GM19035 (cell line): ENCODE results near the gene MPRIP.
"Not testable (repeated sequence)": the region's sequence is repeated elsewhere in the genome, so short reads cannot be mapped to it uniquely, and the experiment has no call there.

Experiments
- ATAC-seq: cut with Tn5 transposase; IDR thresholded peaks from one replicate; pipeline ENCODE4 v1.9.1; 2021; ENCODE audit not compliant: unreplicated experiment

Gene MPRIP

GRCh38 chr17:17013828-17014747 lies 28.2 kb upstream of the MPRIP start:
- not testable (repeated sequence) for ATAC-seq

GRCh38 chr17:17014748-17015124 lies 27.5 kb upstream of the MPRIP start:
- not testable (repeated sequence) for ATAC-seq

- no peak for ATAC-seq
Measured at GRCh38 chr17:17015230-17015629, 27.0 kb upstream of the MPRIP start.

GRCh38 chr17:17016199-17017197 lies 25.8 kb upstream of the MPRIP start:
- not testable (repeated sequence) for ATAC-seq

GRCh38 chr17:17017343-17018014 lies 24.8 kb upstream of the MPRIP start:
- no peak for ATAC-seq

GRCh38 chr17:17018021-17018441 lies 24.2 kb upstream of the MPRIP start:
- no peak for ATAC-seq

- ATAC-seq: no peak
Measured at GRCh38 chr17:17018612-17019429, 23.4 kb upstream of the MPRIP start.

- ATAC-seq: no peak
Measured at GRCh38 chr17:17019430-17019762, 22.9 kb upstream of the MPRIP start.

GRCh38 chr17:17019891-17020456 lies 22.3 kb upstream of the MPRIP start:
- no peak for ATAC-seq

- no peak for ATAC-seq
Measured at GRCh38 chr17:17020821-17021193, 21.4 kb upstream of the MPRIP start.

- no peak for ATAC-seq
Measured at GRCh38 chr17:17021194-17021863, 20.9 kb upstream of the MPRIP start.

GRCh38 chr17:17022011-17022410 lies 20.2 kb upstream of the MPRIP start:
- no peak for ATAC-seq

GRCh38 chr17:17022456-17022855 lies 19.8 kb upstream of the MPRIP start:
- no peak for ATAC-seq

- ATAC-seq: no peak
Measured at GRCh38 chr17:17024778-17025300, 17.4 kb upstream of the MPRIP start.

GRCh38 chr17:17025621-17026020 lies 16.6 kb upstream of the MPRIP start:
- no peak for ATAC-seq

GRCh38 chr17:17026163-17026562 lies 16.1 kb upstream of the MPRIP start:
- no peak for ATAC-seq

- ATAC-seq: no peak
Measured at GRCh38 chr17:17027442-17028058, 14.7 kb upstream of the MPRIP start.

- no peak for ATAC-seq
Measured at GRCh38 chr17:17028059-17028877, 14.0 kb upstream of the MPRIP start.
